ENCODE results near the gene TTN.

GRCh38 chr2:178517496-178517895 is 289.7 kb downstream of the TTN start:
- TF ChIP-seq, protein P1, sequence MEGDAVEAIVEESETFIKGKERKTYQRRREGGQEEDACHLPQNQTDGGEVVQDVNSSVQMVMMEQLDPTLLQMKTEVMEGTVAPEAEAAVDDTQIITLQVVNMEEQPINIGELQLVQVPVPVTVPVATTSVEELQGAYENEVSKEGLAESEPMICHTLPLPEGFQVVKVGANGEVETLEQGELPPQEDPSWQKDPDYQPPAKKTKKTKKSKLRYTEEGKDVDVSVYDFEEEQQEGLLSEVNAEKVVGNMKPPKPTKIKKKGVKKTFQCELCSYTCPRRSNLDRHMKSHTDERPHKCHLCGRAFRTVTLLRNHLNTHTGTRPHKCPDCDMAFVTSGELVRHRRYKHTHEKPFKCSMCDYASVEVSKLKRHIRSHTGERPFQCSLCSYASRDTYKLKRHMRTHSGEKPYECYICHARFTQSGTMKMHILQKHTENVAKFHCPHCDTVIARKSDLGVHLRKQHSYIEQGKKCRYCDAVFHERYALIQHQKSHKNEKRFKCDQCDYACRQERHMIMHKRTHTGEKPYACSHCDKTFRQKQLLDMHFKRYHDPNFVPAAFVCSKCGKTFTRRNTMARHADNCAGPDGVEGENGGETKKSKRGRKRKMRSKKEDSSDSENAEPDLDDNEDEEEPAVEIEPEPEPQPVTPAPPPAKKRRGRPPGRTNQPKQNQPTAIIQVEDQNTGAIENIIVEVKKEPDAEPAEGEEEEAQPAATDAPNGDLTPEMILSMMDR (IDR thresholded peaks at IDR 0.05): no peak
- TF ChIP-seq POLR2A (IDR thresholded peaks at IDR 0.05): no peak

All from uterus (tissue), 2 donors.